Activated T-helper 17 cell treated with anti-CD3 and anti-CD28 coated beads, Interleukin-2, amount 50 U/mL, for 72 hours (primary cell): Measurements from ENCODE around the gene FBN2. TPM values are rescaled to one million over a fixed set of nuclear protein-coding genes. Genes with fewer than 3 reads are reported as not detected.

Experiments used
- ATAC-seq: fragments of 150-1000 bp; cut with Tn5 transposase; replicated peaks from 2 replicates; pipeline ENCODE4 v1.10.0; 2021; ENCODE audit warnings: mild to moderate bottlenecking, moderate library complexity
- H3K27ac Mint-ChIP-seq: one replicate; pipeline ENCODE4 v1.8.0; 2022; ENCODE audit warnings: mixed read lengths
- H3K27me3 Mint-ChIP-seq: one replicate; pipeline ENCODE4 v1.8.0; 2022; ENCODE audit warnings: mixed read lengths
- H3K36me3 Mint-ChIP-seq: one replicate; pipeline ENCODE4 v1.8.0; 2022; ENCODE audit warnings: low read depth, mild to moderate bottlenecking, mixed read lengths
- H3K4me1 Mint-ChIP-seq: one replicate; pipeline ENCODE4 v1.8.0; 2022; ENCODE audit warnings: mixed read lengths
- H3K4me3 Mint-ChIP-seq: one replicate; pipeline ENCODE4 v1.8.0; 2022; ENCODE audit warnings: mild to moderate bottlenecking, mixed read lengths
- H3K9me3 Mint-ChIP-seq: one replicate; pipeline ENCODE4 v1.8.0; 2022; ENCODE audit warnings: mixed read lengths
- total RNA-seq, 2 donors: library from RNA; stranded (reverse); gene quantifications; one replicate each; pipeline ENCODE4 v1.2.3, GENCODE V29; 2022

The FBN2 gene
- total RNA-seq, 2 donors from 2014 or later, result not detected

- Mint-ChIP-seq H3K36me3 (no peaks in the 10 kb centered on the region), H3K27me3 (peaks cover 13% of the 10 kb centered on the region)
These were observed 3.3 kb upstream of the FBN2 start for GRCh38 chr5:128541385-128541784.

GRCh38 chr5:128539038-128539429 is 989 bp upstream of the FBN2 start:
- no peak overlapping the region for H3K4me3 Mint-ChIP-seq
- H3K9me3 Mint-ChIP-seq, result peaks cover 3% of the 10 kb centered on the region
- no peak for ATAC-seq
- no peaks in the 10 kb centered on the region for H3K4me1 Mint-ChIP-seq
- peaks cover 29% of the 10 kb centered on the region for H3K27me3 Mint-ChIP-seq
- no peak overlapping the region for H3K27ac Mint-ChIP-seq
- no peaks in the 10 kb centered on the region for H3K36me3 Mint-ChIP-seq

More at GRCh38 chr5:128541385-128541784, 3.3 kb upstream of the FBN2 start:
- no peak overlapping the region for H3K27ac Mint-ChIP-seq
- no peak for ATAC-seq
- H3K9me3 Mint-ChIP-seq, result peaks cover 3% of the 10 kb centered on the region
- no peaks in the 10 kb centered on the region for H3K4me1 Mint-ChIP-seq
- H3K4me3 Mint-ChIP-seq, result no peak overlapping the region

GRCh38 chr5:128538250-128539037 is 399 bp upstream of the FBN2 start:
- H3K9me3 Mint-ChIP-seq, result peaks cover 3% of the 10 kb centered on the region
- H3K27me3 Mint-ChIP-seq, result peaks cover 29% of the 10 kb centered on the region
- no peak for ATAC-seq
- H3K4me1 Mint-ChIP-seq, result no peaks in the 10 kb centered on the region
- H3K36me3 Mint-ChIP-seq, result no peaks in the 10 kb centered on the region
- no peak overlapping the region for H3K4me3 Mint-ChIP-seq
- H3K27ac Mint-ChIP-seq, result no peak overlapping the region

- Mint-ChIP-seq H3K36me3 (no peaks in the 10 kb centered on the region), H3K4me3 (no peak overlapping the region), H3K27ac (no peak overlapping the region), H3K9me3 (peaks cover 3% of the 10 kb centered on the region), H3K27me3 (peaks cover 29% of the 10 kb centered on the region), H3K4me1 (no peaks in the 10 kb centered on the region)
- ATAC-seq, result no peak
These were observed 635 bp downstream of the FBN2 start for GRCh38 chr5:128537221-128537999.

- peaks cover 3% of the 10 kb centered on the region for H3K9me3 Mint-ChIP-seq
- peak overlapping the region; percentile 14 for H3K4me3 Mint-ChIP-seq
- H3K27ac Mint-ChIP-seq, result no peak overlapping the region
- H3K36me3 Mint-ChIP-seq, result no peaks in the 10 kb centered on the region
- peaks cover 29% of the 10 kb centered on the region for H3K27me3 Mint-ChIP-seq
- no peak for ATAC-seq
- H3K4me1 Mint-ChIP-seq, result no peaks in the 10 kb centered on the region
These were observed 1.5 kb downstream of the FBN2 start for GRCh38 chr5:128536254-128537220.

GRCh38 chr5:128535251-128535650 is 2.8 kb downstream of the FBN2 start:
- ATAC-seq, result no peak
- peaks cover 23% of the 10 kb centered on the region for H3K27me3 Mint-ChIP-seq
- no peak overlapping the region for H3K4me3 Mint-ChIP-seq
- H3K4me1 Mint-ChIP-seq, result no peaks in the 10 kb centered on the region
- no peaks in the 10 kb centered on the region for H3K36me3 Mint-ChIP-seq
- H3K27ac Mint-ChIP-seq, result no peak overlapping the region
- no peaks in the 10 kb centered on the region for H3K9me3 Mint-ChIP-seq

- H3K36me3 Mint-ChIP-seq, result no peaks in the 10 kb centered on the region
- H3K27ac Mint-ChIP-seq, result no peak overlapping the region
- H3K4me1 Mint-ChIP-seq, result no peaks in the 10 kb centered on the region
- no peaks in the 10 kb centered on the region for H3K9me3 Mint-ChIP-seq
- no peak overlapping the region for H3K4me3 Mint-ChIP-seq
- H3K27me3 Mint-ChIP-seq, result peaks cover 20% of the 10 kb centered on the region
- ATAC-seq, result no peak
These were observed 3.3 kb downstream of the FBN2 start for GRCh38 chr5:128534726-128535125.

GRCh38 chr5:128532776-128533175 is 5.3 kb downstream of the FBN2 start:
- Mint-ChIP-seq H3K36me3 (no peaks in the 10 kb centered on the region), H3K27me3 (peaks cover 20% of the 10 kb centered on the region), H3K27ac (no peak overlapping the region), H3K9me3 (no peaks in the 10 kb centered on the region), H3K4me1 (no peaks in the 10 kb centered on the region), H3K4me3 (no peak overlapping the region)
- no peak for ATAC-seq

GRCh38 chr5:128532127-128532526 is 5.9 kb downstream of the FBN2 start:
- Mint-ChIP-seq H3K4me1 (no peaks in the 10 kb centered on the region), H3K27me3 (peaks cover 20% of the 10 kb centered on the region), H3K9me3 (no peaks in the 10 kb centered on the region), H3K4me3 (no peak overlapping the region), H3K27ac (no peak overlapping the region), H3K36me3 (no peaks in the 10 kb centered on the region)
- no peak for ATAC-seq

GRCh38 chr5:128528637-128529255 is 9.3 kb downstream of the FBN2 start:
- Mint-ChIP-seq H3K27me3 (no peaks in the 10 kb centered on the region), H3K36me3 (no peaks in the 10 kb centered on the region), H3K4me3 (no peak overlapping the region), H3K27ac (no peak overlapping the region), H3K4me1 (no peaks in the 10 kb centered on the region), H3K9me3 (no peaks in the 10 kb centered on the region)
- no peak for ATAC-seq

GRCh38 chr5:128528126-128528525 is 9.9 kb downstream of the FBN2 start:
- no peaks in the 10 kb centered on the region for H3K36me3 Mint-ChIP-seq
- H3K27ac Mint-ChIP-seq, result no peak overlapping the region
- no peak for ATAC-seq
- H3K4me3 Mint-ChIP-seq, result no peak overlapping the region
- no peaks in the 10 kb centered on the region for H3K4me1 Mint-ChIP-seq
- H3K27me3 Mint-ChIP-seq, result no peaks in the 10 kb centered on the region
- no peaks in the 10 kb centered on the region for H3K9me3 Mint-ChIP-seq

GRCh38 chr5:128527077-128527476 is 11.0 kb downstream of the FBN2 start:
- Mint-ChIP-seq H3K4me1 (no peaks in the 10 kb centered on the region), H3K4me3 (no peak overlapping the region), H3K36me3 (no peaks in the 10 kb centered on the region), H3K9me3 (no peaks in the 10 kb centered on the region), H3K27me3 (no peaks in the 10 kb centered on the region), H3K27ac (no peak overlapping the region)
- no peak for ATAC-seq

- H3K4me1 Mint-ChIP-seq, result no peaks in the 10 kb centered on the region
These were observed 15.7 kb downstream of the FBN2 start for GRCh38 chr5:128522336-128522735.

GRCh38 chr5:128519827-128520226 is 18.2 kb downstream of the FBN2 start:
- Mint-ChIP-seq H3K36me3 (no peaks in the 10 kb centered on the region), H3K27ac (no peak overlapping the region), H3K9me3 (no peaks in the 10 kb centered on the region), H3K27me3 (no peaks in the 10 kb centered on the region), H3K4me1 (no peaks in the 10 kb centered on the region), H3K4me3 (no peak overlapping the region)
- no peak for ATAC-seq

More at GRCh38 chr5:128522336-128522735, 15.7 kb downstream of the FBN2 start:
- no peaks in the 10 kb centered on the region for H3K36me3 Mint-ChIP-seq
- no peak overlapping the region for H3K27ac Mint-ChIP-seq
- no peak for ATAC-seq
- H3K9me3 Mint-ChIP-seq, result no peaks in the 10 kb centered on the region
- H3K4me3 Mint-ChIP-seq, result no peak overlapping the region
- H3K27me3 Mint-ChIP-seq, result no peaks in the 10 kb centered on the region
